HepG2 (cell line): ENCODE data around the gene MARS1.

Experiments
- MXD3 ChIP-seq: IDR thresholded peaks from 2 replicates; pipeline ENCODE4 v1.6.1; 2016; ENCODE audit warnings: mild to moderate bottlenecking, missing biosample characterization, missing genetic modification reagents
- NFIC ChIP-seq: IDR thresholded peaks from 2 replicates; pipeline ENCODE4 v1.6.1; 2012; ENCODE audit warnings: mild to moderate bottlenecking, low read length, inconsistent platforms
- REL ChIP-seq: sonication (generic); formaldehyde crosslinking; conservative IDR thresholded peaks from 2 replicates; pipeline ENCODE4 v1.8.0; 2022; ENCODE audit warnings: mild to moderate bottlenecking, missing genetic modification reagents, moderate library complexity
- ZNF570 ChIP-seq: sonication (generic); formaldehyde crosslinking; IDR thresholded peaks from 2 replicates; pipeline ENCODE4 v1.4.0; 2020; ENCODE audit warnings: mild to moderate bottlenecking, missing genetic modification reagents, borderline replicate concordance

DNA sequence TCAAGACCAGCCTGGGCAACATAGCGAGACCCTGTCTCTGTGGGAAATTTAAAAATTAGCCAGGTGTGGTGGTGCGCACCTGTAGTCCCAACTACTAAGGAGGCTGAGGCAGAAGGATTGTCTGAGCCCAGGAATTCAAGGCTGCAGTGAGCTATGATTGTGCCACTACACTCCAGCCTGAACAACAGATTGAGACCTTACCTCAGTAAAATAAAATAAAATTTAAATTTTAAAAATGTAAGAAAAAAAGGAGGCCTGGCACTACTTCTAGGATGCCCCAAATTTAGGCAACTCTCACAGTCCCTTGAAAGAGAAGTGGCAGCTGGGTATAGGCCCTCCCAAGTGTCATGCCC is 33.7 kb upstream of the MARS1 start:
- TF ChIP-seq REL (no peak), NFIC (no peak), MXD3 (CRISPR knock-in tag) (no peak), ZNF570 (CRISPR knock-in tag) (no peak)
